ENCODE measurements around the gene CACNG5.

Gene CACNG5

GRCh38 chr17:66904760-66905624, 70.1 kb downstream of the CACNG5 start:
- no peak for DNase-seq (ENCODE audit: low read depth in 2 of 2)

- peak; percentile 59 to 67 for DNase-seq (ENCODE audit: low read depth in 2 of 2)
Measured at GRCh38 chr17:66906321-66907278, 71.7 kb downstream of the CACNG5 start.

GRCh38 chr17:66909804-66910373, 75.0 kb downstream of the CACNG5 start:
- no peak for DNase-seq (ENCODE audit: low read depth in 2 of 2)

- DNase-seq (ENCODE audit: low read depth in 2 of 2), result no peak
Measured at GRCh38 chr17:66910651-66911285, 75.9 kb downstream of the CACNG5 start.

GRCh38 chr17:66915204-66915611, 80.3 kb downstream of the CACNG5 start:
- DNase-seq (ENCODE audit: low read depth in 2 of 2), result no peak

GRCh38 chr17:66915792-66916191, 80.9 kb downstream of the CACNG5 start:
- DNase-seq (ENCODE audit: low read depth in 2 of 2), result no peak

GRCh38 chr17:66916946-66917345, 82.0 kb downstream of the CACNG5 start:
- DNase-seq (ENCODE audit: low read depth in 2 of 2), result no peak

GRCh38 chr17:66918896-66919295, 84.0 kb downstream of the CACNG5 start:
- DNase-seq (ENCODE audit: low read depth in 2 of 2), result no peak

- no peak for DNase-seq (ENCODE audit: low read depth in 2 of 2)
Measured at GRCh38 chr17:66920435-66920834, 85.5 kb downstream of the CACNG5 start.

GRCh38 chr17:66920950-66921349, 86.0 kb downstream of the CACNG5 start:
- DNase-seq (ENCODE audit: low read depth in 2 of 2), result no peak

GRCh38 chr17:66923886-66924285, 89.0 kb downstream of the CACNG5 start:
- no peak for DNase-seq (ENCODE audit: low read depth in 2 of 2)

GRCh38 chr17:66925811-66926500, 91.0 kb downstream of the CACNG5 start:
- no peak for DNase-seq (ENCODE audit: low read depth in 2 of 2)

GRCh38 chr17:66928949-66929348, 94.0 kb downstream of the CACNG5 start:
- no peak for DNase-seq (ENCODE audit: low read depth in 2 of 2)

GRCh38 chr17:66929591-66929990, 94.7 kb downstream of the CACNG5 start:
- no peak for DNase-seq (ENCODE audit: low read depth in 2 of 2)

- no peak for DNase-seq (ENCODE audit: low read depth in 2 of 2)
Measured at GRCh38 chr17:66930933-66931332, 96.0 kb downstream of the CACNG5 start.

GRCh38 chr17:66932311-66932710, 97.4 kb downstream of the CACNG5 start:
- DNase-seq (ENCODE audit: low read depth in 2 of 2), result no peak

GRCh38 chr17:66934040-66934439, 99.1 kb downstream of the CACNG5 start:
- DNase-seq (ENCODE audit: low read depth in 2 of 2), result no peak

All from stimulated activated CD4-positive, alpha-beta T cell treated with anti-CD3 and anti-CD28 coated beads, Interleukin-4, amount 100 ng/mL, for 48 hours (primary cell).